Measurements from ENCODE around the gene DNAI4. TPM values are rescaled to one million over a fixed set of nuclear protein-coding genes. Genes with fewer than 3 reads are reported as not detected.

DNAI4 gene
- total and polyA plus RNA-seq, 2 of the 4 experiments (the other 2 are of a cell fraction) = 0.63 to 1.6 TPM

DNA sequence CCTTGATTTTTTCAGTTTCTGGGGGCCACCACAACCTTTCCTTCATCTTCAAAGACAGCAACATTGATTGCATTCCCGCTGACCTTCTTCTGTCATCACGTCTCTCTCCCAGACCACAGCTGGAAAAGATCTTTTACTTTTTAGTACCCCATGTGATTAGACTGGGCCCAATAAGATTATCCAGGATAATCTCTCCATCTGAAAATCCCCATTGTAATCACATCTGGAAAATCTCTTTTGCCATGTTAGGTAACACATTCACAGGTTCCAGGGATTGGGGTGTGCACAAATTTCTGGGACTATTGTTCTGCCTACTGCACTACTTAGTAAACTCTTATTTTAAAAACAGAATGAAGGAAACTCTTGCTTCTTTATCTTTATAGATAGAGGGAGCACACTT is 76.5 kb downstream of the DNAI4 start:
- Histone ChIP-seq H4K8ac (ENCODE audit: low read depth in 2 of 2, low read length in 2 of 2) (no peak overlapping the region), H3K27me3 (ENCODE audit: control insufficient read depth, insufficient read depth, low read length) (no peaks in the 10 kb centered on the region), H2BK20ac (ENCODE audit: low read depth, low read length) (no peak overlapping the region), H3K9me1 (ENCODE audit: insufficient read depth, low read length) (no peaks in the 10 kb centered on the region), H2AK9ac (replicated peaks; ENCODE audit: low read depth, low read length, poor library complexity) (no peak overlapping the region), H3K56ac (ENCODE audit: extremely low read depth, insufficient read depth, low read length) (no peak overlapping the region), H3K79me1 (ENCODE audit: low read depth in 1 of 2, low read length in 2 of 2) (no peaks in the 10 kb centered on the region), H3K9me3 (ENCODE audit: control insufficient read depth, insufficient read depth, low read length) (no peaks in the 10 kb centered on the region), H2BK120ac (ENCODE audit: low read depth, low read length) (no peak overlapping the region), H2AFZ (replicated peaks; ENCODE audit: low read length, poor library complexity) (no peak overlapping the region), H3K23ac (ENCODE audit: low read depth, low read length) (no peak overlapping the region), H4K20me1 (ENCODE audit: insufficient read depth, low read length) (no peaks in the 10 kb centered on the region), H2BK15ac (ENCODE audit: low read depth, low read length) (no peak overlapping the region), H4K91ac (ENCODE audit: insufficient read depth, low read depth, low read length) (no peak overlapping the region), H3K4me2 (ENCODE audit: low read depth, low read length) (no peak overlapping the region), H2AK5ac (ENCODE audit: low read depth, low read length) (no peak overlapping the region), H4K5ac (ENCODE audit: low read depth, low read length) (no peak overlapping the region), H3K27ac (ENCODE audit: insufficient read depth, low read length) (no peak overlapping the region), H3K14ac (replicated peaks; ENCODE audit: low read depth, low read length) (no peak overlapping the region), H2BK5ac (ENCODE audit: low read depth, low read length, poor library complexity, severe bottlenecking) (no peak overlapping the region), H3K36me3 (ENCODE audit: control insufficient read depth, insufficient read depth, low read length) (no peaks in the 10 kb centered on the region), H3K18ac (ENCODE audit: low read depth, low read length) (no peak overlapping the region), H3K4me1 (ENCODE audit: control insufficient read depth, insufficient read depth, low read length) (no peaks in the 10 kb centered on the region), H3K4ac (ENCODE audit: low read depth, low read length) (no peak overlapping the region), H3K4me3 (ENCODE audit: insufficient read depth, low read depth, low read length) (no peak overlapping the region), H3K9ac (ENCODE audit: low read depth, low read length) (no peak overlapping the region)
- no TSS peak for BruUV-seq (replicated peaks)
- POLR2A ChIA-PET (ENCODE audit: unreplicated experiment) = no interaction called here
- WGBS, 2 experiments (ENCODE audit: extremely low coverage in 2 of 2, insufficient read length in 1 of 2) = 30% methylated on average over 2 of the region's 2 CpGs; no CpG with 5 or more reads in 1 of the 2 experiments
- ATAC-seq (ENCODE audit: low read depth) (no peak), DNase-seq (no peak)
- intact Hi-C loops (cut with micrococcal nuclease) = no loop called here
- in situ Hi-C loops (cut with MboI; ENCODE audit: low sequenced_read_pairs) = no loop called here
- CTCF ChIA-PET = no interaction called here
- dilution Hi-C loops (cut with HindIII; ENCODE audit: low sequenced_read_pairs, unreplicated experiment) = no loop called here
- TF ChIP-seq RCOR1 (IDR thresholded peaks at IDR 0.05; ENCODE audit: insufficient replicate concordance, low read length) (no peak), NFE2L2 (IDR thresholded peaks at IDR 0.05; ENCODE audit: low read depth, low read length) (no peak), MAZ (IDR thresholded peaks at IDR 0.05; ENCODE audit: borderline replicate concordance, low read depth, low read length) (no peak), USF2 (IDR thresholded peaks at IDR 0.05; ENCODE audit: low read depth, low read length) (no peak), MXI1 (IDR thresholded peaks at IDR 0.05; ENCODE audit: borderline replicate concordance, low read depth, low read length) (no peak), FOS (IDR thresholded peaks at IDR 0.05; ENCODE audit: low read depth, low read length) (no peak), CEBPB (IDR thresholded peaks at IDR 0.05; ENCODE audit: low read depth, low read length) (no peak), BHLHE40 (IDR thresholded peaks at IDR 0.05; ENCODE audit: low read depth, low read length) (no peak), RAD21 (IDR thresholded peaks at IDR 0.05; ENCODE audit: low read length) (no peak), RFX5 (IDR thresholded peaks at IDR 0.05; ENCODE audit: low read depth, low read length) (no peak), POLR2A (IDR thresholded peaks at IDR 0.05; ENCODE audit: low read depth, low read length) (no peak)
- TF ChIP-seq, protein P1, sequence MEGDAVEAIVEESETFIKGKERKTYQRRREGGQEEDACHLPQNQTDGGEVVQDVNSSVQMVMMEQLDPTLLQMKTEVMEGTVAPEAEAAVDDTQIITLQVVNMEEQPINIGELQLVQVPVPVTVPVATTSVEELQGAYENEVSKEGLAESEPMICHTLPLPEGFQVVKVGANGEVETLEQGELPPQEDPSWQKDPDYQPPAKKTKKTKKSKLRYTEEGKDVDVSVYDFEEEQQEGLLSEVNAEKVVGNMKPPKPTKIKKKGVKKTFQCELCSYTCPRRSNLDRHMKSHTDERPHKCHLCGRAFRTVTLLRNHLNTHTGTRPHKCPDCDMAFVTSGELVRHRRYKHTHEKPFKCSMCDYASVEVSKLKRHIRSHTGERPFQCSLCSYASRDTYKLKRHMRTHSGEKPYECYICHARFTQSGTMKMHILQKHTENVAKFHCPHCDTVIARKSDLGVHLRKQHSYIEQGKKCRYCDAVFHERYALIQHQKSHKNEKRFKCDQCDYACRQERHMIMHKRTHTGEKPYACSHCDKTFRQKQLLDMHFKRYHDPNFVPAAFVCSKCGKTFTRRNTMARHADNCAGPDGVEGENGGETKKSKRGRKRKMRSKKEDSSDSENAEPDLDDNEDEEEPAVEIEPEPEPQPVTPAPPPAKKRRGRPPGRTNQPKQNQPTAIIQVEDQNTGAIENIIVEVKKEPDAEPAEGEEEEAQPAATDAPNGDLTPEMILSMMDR (conservative IDR thresholded peaks at IDR 0.05; ENCODE audit: low read depth, low read length) = no peak

Data from IMR-90 (cell line).